Raji (cell line): Measurements from ENCODE around the gene UPF2.

Source experiments
- POLR2A ChIP-seq: IDR thresholded peaks from 2 replicates; pipeline ENCODE4 v1.6.1; 2011; ENCODE audit warnings: low read depth, low read length, control low read depth; ENCODE audit not compliant: insufficient read depth

The UPF2 gene

DNA sequence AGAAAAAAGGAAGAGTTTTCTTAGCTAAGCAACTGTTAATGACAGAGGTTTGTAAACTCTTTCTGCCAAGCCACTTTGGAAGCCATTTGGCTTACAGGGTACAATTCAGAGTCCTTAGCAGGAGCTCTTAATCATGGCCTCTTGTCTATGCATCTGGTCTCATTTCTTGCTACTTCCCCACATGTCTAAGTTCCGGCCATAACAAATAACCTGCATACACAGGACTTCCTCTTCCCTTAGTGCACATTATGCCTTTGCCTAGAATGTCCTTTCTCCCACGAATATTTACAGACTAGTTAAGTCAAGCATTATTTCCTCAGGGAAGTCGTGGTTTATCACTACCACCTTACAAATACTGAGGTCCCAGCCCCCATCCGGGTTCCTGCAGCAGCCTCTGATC, 8.6 kb upstream of the UPF2 start:
- TF ChIP-seq POLR2A: peak; percentile 37; the same call in 1 of the 2 replicates

DNA sequence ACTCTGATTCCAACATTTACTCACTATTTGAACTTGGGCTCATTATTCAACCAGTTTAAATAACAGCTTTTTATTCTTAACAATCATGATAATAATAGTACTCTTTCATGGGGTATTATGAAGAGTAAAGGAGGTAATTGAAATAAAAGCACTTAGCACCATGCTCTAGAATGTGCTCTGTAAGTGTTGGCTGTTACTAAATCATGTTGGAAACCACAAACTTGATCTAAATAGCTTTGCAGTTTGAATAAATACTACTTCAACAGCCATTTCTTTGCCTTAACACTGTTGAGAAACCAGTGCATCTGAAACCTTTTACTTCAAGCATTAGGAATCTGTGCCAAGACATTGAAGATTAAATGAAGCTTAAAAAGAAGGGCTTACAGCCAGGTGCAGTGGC, 7.9 kb upstream of the UPF2 start:
- TF ChIP-seq POLR2A: no peak

DNA sequence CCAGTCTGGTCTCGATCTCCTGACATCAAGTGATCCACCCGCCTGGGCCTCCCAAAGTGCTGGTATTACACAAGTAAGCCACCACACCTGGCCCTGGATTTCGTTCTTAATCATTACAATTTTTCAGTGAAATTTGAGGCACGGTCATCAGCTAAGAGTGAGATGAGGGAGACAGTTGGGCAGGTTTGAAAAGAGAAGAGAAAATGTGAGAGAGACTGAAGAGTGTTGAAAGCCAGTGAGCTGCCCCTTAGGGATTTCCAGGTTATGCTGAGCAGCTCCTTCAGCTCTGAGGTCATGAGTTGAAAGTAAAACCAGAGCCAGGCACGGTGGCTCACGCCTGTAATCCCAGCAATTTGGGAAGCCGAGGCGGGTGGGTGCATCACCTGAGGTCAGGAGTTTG, 5.9 kb upstream of the UPF2 start:
- TF ChIP-seq POLR2A: no peak

DNA sequence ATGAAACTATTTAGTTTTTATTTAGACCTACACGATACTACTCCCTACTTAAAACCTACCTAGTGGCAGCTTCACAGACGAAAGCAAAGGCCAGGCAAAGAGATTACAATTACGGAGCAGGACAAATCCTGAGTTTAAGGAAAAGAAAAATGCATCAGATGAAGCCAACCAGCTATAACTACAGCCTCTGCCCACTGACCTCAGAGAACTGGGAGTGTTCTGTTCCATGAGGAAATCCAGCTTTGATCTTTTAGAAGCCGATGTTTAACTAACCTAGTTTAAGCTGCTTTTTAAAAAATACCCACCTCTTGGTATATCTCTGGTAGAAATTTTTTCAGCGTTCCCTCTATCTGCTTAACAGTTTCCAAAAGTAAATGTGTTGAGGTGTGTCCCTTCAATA, 3.0 kb upstream of the UPF2 start:
- TF ChIP-seq POLR2A: no peak

DNA sequence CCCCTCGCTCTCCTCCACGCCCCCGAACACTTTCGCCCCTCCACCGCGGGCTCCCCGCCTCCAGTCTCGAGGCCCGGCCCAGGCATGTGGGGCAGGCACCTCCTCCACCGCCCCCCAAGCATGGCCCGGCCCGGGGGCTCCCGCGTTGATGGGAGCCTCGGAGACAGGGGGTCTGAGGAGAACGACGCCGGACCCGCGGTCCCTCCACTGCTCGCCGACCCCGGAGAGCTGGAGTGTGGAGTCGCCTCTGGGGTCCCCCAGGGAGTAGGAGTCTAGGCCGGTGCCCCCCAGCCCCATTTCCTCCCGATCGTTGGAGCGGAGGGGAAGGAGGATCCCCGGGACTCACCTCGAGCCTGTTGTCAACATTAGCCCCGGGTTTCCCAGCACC, 206 bp downstream of the UPF2 start:
- peak; percentile 60 for TF ChIP-seq POLR2A

DNA sequence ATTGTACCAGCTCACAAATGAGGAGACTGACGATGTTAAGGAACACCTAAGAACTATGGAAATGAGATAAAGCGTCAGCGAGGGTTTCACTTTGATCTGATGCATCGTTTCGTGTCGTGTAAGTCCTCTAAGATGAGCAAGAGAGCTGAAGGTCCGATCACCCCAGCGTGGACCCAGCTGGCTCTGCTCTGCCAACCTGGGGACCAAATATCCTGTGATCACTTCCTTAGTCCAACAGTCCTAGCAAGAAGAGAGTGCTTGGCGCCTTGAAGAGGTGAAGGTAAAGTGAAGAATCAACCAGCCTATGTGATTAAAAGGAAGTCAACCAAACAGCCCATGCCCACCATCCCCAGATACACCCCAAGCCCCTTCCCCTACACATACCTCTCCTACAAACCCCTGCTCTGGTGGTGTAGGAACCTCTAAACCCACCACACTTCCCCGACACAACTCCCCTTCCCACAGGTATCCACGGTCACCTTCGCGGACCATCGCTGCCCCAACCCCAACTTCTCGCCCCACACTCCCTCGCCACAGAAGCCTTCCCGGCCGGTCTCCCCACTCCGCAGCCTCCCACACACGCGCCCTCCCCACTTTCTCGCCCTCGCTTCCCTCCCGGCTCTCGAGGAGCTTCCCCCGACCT, 722 bp downstream of the UPF2 start:
- 0 out of 2 replicates have a peak, but pooled peaks have one; percentile 1 for TF ChIP-seq POLR2A

DNA sequence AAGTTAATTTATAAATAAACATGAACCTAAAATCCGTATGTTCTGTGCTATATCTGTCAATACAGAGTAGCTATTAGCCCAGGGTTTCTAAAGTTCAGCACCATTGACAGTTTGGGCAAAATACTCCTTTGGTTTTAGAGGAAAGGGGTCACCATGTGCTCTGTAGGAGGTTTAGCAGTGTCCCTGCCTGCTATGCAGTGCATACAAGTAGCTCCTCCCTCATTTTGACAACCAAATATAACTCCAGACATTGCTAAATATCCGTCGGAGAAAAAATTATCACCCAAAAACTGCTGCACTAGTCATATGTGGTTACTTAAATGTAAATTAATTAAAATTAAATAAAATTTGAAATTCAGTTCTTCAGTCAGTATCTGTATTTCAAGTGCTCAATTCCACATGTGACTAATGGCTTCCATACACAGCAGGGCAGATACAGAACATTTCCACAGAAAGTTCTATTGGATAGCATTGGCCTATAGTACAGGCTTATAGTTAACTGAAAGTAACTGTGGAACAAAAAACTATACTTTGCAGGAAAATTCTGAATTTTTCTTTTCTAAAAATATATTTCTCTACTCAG, 6.4 kb downstream of the UPF2 start:
- no peak for TF ChIP-seq POLR2A

DNA sequence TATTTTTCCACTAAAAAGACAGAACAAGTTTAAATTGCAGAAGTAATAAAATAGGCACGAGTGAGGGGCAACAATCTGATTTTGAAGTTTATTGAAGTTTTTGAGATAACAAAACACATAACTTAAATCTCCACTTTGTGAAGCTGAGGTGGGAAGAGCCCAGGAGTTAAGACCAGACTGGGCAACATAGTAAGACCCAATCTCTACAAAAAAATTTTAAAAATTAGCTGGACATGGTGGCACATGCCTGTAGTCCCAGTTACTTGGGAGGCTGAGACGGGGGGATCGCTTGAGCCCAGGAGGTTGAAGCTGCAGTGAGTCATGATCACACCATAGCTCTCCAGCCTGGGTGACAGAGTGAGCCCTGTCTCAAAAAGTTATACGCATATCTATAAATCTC, 11.2 kb downstream of the UPF2 start:
- TF ChIP-seq POLR2A: no peak

DNA sequence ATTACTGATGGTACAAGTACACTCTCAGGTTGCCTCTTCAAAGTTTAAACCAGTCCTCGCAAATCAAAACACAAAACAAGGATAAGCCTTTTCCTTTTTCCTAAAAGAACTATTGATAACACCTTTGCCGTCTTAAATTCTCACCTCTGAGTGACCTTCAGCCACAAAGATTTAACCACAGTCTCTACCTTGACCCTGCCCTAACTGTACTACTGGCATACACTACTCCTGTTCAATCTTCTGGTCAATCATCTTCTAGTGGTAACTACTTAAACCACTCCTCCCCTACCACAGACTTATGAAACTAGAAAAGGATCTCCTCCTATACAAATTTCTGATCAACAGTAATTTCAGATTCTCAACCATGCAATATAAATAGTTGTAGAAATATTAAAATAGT, 15.1 kb downstream of the UPF2 start:
- TF ChIP-seq POLR2A: no peak

DNA sequence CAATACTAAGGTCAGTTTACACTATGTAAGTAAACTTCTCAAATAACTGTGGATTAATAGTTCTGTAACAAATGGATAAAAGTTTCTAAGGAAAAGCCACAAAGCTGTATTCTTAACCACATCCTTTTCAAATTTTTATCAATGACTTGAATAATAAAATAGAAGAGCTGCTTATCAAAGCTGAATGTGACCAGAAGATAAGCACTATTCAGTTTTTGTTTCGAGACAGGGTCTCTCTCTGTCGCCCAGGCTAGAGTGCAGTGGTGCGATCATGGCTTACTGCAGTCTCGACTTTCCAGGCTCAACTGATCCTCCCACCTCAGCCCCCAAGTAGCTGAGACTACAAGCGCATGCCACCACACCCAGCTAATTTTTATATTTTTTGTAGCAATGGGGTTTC, 17.0 kb downstream of the UPF2 start:
- no peak for TF ChIP-seq POLR2A

DNA sequence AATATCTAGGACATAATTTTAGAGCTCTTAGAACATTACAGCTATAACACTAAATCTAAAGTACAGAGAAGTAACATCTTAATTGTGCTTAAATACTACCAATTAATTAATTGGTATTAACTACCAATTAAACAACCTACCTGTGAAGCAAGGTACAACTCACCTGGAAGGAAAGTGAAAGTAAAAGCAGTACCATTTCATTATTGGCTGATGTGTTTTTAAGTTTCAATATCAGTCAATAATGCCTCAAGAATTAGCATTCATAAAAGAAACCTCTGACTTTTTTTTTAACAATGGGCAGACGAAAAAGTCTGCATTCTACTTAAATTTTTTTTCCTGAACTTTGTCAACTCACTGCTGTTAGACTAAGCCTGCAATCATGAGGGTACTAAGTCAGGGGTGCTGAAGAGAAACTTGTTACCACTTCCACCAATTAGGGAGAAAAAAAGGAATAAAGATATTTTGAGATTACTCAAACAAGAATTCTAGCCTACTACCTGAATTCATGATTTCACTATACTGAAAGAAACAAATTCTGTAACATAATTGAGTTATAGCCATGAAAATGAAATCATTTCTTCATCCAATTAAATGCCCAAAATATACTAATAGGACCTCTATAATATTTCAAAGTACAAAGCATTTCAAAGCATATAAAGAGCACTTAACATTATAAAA, 19.9 kb downstream of the UPF2 start:
- no peak for TF ChIP-seq POLR2A

DNA sequence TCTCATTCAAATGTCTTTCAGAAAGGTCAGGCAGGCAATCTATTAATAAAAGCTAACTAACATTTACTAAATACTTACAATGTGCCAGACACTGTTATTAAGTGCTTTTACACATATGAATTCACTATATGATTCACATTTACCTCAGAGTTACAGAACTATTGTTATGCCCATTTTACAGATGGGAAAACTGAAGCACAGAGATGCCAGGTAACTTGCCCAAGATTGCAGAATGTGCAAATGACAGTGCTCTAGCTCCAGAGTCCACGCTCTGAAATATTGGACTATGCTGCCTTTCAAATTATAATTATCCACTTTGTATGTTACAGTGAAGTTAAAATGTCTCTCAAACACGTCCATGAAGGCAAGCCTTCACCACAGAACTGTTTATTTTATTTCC, 22.0 kb downstream of the UPF2 start:
- TF ChIP-seq POLR2A: no peak

DNA sequence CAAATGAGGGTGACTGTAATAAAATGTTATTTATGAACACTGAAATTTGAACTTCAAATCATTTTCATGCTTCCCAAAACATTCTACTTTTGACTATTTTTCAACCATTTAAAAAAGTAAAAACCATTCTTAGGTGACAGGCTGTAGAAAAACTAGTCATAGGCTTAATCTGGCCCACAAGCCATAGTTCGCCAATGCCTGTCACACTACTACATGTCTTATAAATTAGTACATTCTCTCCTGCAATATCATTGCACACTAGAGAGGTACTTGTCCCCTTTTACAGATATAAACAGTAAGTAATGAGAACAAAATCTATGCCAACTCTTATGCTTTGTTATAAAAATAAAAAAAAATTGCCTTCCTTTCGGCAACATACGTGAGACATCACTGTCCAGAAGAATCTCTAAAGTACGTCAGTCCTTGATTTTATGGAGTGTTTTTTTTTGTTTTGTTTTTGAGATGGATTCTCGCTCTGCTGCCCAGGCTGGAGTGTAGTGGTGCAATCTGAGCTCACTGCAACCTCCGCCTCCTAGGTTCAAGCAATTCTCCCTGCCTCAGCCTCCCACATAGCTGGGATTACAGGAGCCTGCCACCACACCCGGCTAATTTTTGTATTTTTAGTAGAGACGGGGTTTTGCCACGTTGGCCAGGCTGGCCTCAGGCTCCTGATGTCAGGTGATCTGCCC, 23.2 kb downstream of the UPF2 start:
- TF ChIP-seq POLR2A: no peak

DNA sequence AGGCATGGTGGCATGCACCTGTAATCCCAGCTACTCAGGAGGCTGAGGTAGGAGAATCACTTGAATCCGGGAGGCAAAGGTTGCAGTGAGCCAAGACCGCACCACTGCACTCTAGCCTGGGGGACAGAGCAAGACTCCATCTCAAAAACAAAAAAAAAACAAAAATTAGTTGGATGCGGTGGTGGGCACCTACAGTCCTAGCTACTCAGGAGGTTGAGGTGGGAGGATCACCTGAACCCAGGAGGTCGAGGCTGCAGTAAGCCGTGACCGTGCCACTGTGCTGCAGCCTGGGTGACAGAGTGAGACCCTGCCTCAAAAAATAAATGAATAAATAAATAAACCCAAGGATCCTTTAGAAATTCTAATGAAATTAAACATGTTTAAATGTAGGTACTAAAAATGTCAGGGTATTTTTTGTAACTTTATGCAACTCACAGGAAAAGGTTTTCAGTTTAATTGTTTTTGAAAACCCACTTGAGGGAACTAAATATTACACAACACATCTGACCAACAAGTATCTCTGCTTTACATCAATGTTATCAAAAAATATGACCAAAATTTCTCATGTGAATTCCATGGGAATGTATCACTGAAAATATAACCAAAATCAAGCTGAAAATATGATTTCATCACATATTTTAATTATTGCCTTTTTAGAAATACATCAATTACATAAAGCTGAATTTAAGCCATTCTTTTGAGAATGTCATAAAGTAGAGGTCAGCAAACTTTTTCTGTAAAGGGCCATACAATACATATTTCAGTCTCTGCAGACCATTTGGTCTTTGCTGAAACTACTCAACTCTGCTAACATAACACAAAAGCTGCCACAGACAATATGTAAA, 23.9 kb downstream of the UPF2 start:
- TF ChIP-seq POLR2A: no peak

DNA sequence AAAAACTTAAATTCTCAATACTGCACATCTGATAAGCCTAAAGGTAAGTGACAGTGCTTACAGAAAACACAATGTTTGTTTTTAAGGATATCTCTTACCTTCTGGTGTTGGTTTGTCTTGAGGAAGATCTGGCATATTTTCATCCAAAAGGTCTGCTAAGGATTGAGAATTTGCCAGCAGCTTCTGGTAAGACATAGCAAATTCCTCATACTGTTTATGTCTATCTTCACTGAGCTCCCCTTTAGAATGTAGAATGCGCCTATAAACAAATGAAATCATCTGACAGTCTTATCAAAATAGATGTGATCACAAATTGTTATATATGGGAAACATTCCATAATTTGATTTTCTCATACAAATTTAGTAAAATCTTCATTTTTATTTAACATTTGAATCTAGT, 28.7 kb downstream of the UPF2 start:
- no peak for TF ChIP-seq POLR2A
